Testis (tissue), 2 donors: ENCODE data around the gene TNRC6C.

ENCODE experiments used
- POLR2A ChIP-seq: fragments of 450-650 bp; IDR thresholded peaks from one replicate; pipeline ENCODE4 v1.6.1; 2017; ENCODE audit warnings: antibody characterized with exemption, mild to moderate bottlenecking, moderate library complexity
- TF ChIP-seq, protein P1 (sequence below), 3 experiments: fragments of 450-650 bp in 2 of 3; fragments of 200-600 bp in 1 of 3; sonication (generic) in 1 of 3; IDR thresholded peaks; one replicate each; pipeline ENCODE4 v1.5.1; 2016 to 2019; ENCODE audit warnings: antibody characterized with exemption in 3 of 3, mild to moderate bottlenecking in 2 of 3, moderate library complexity in 1 of 3

DNA sequence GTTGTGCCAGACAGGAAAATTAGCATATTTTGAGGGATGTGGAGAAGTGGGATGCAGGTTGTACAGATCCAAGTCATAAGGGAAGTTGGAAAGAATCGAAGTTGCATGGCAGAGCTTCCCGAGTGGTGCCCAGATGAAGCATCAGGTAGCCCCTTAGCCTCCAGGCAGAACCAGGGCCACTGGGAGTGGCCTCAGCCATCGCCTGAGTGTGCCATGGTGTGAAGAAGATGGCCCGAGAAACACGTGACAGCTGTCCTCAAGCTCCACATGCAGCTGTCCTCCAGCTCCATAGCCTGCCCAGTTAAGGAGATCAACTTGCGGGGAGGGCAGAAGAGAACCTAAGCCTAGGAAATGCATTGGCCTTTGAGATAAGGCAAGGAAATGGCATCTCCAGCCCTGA, 136.5 kb downstream of the TNRC6C start:
- TF ChIP-seq, protein P1, sequence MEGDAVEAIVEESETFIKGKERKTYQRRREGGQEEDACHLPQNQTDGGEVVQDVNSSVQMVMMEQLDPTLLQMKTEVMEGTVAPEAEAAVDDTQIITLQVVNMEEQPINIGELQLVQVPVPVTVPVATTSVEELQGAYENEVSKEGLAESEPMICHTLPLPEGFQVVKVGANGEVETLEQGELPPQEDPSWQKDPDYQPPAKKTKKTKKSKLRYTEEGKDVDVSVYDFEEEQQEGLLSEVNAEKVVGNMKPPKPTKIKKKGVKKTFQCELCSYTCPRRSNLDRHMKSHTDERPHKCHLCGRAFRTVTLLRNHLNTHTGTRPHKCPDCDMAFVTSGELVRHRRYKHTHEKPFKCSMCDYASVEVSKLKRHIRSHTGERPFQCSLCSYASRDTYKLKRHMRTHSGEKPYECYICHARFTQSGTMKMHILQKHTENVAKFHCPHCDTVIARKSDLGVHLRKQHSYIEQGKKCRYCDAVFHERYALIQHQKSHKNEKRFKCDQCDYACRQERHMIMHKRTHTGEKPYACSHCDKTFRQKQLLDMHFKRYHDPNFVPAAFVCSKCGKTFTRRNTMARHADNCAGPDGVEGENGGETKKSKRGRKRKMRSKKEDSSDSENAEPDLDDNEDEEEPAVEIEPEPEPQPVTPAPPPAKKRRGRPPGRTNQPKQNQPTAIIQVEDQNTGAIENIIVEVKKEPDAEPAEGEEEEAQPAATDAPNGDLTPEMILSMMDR (IDR thresholded peaks at IDR 0.05) = no peak
- TF ChIP-seq POLR2A = no peak
